Measurements from ENCODE around the gene PLP2. TPM values are rescaled to one million over a fixed set of nuclear protein-coding genes. Genes with fewer than 3 reads are reported as not detected.

Gene PLP2
- polyA plus RNA-seq, 2 of the 4 experiments (the other 2 are of a cell fraction) = 164 to 209 TPM

DNA sequence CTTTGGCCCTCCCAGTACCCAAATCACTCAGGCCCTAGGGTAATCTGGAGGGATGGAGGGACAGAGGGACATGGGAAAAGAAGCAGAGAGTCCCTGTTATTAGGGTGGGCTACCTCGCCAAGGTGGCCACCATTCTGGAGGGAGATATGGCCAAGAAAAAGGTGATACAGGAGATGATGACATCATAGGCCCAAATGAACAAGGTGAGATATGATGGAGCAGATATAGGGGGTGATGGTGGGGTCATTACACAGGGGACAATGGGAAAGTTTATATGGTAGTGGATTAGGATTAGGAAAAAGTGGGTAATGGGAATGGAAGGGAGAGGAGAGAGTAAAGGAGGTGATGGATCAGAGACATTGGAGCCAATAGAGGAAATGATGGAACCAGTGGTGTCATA, 41.2 kb downstream of the PLP2 start:
- POLR2A ChIA-PET = no interaction called here
- H3K4me3 ChIP-seq = no peak overlapping the region
- H3K4me2 ChIP-seq = no peak overlapping the region
- no peak overlapping the region for H3K27ac ChIP-seq
- no peak for DNase-seq (ENCODE audit: low read depth in 1 of 2, low spot score in 1 of 2)
- CTCF ChIA-PET = no interaction called here
- WGBS (ENCODE audit: missing lambda C conversion rate) = 0% methylated on average over 1 of the region's 1 CpG
- FAIRE-seq = no peak
- no peaks in the 10 kb centered on the region for H3K9me3 ChIP-seq
- H3K4me1 ChIP-seq = no peaks in the 10 kb centered on the region
- TF ChIP-seq EP300 (IDR thresholded peaks at IDR 0.05) (no peak), RNF2 (IDR thresholded peaks at IDR 0.05; ENCODE audit: borderline replicate concordance, low read depth) (no peak), EHF (CRISPR knock-in tag; IDR thresholded peaks at IDR 0.05) (no peak), HDAC2 (IDR thresholded peaks at IDR 0.05) (no peak), RFX5 (IDR thresholded peaks at IDR 0.05) (no peak), ESRRA (IDR thresholded peaks at IDR 0.05; ENCODE audit: borderline replicate concordance, low read length) (no peak), REST (IDR thresholded peaks at IDR 0.05) (no peak), E2F6 (IDR thresholded peaks at IDR 0.05; ENCODE audit: borderline replicate concordance, low read depth) (no peak), ZSCAN20 (CRISPR knock-in tag; IDR thresholded peaks at IDR 0.05) (no peak), SREBF2 (IDR thresholded peaks at IDR 0.05) (no peak), FOSB (CRISPR knock-in tag; IDR thresholded peaks at IDR 0.05) (no peak), NPAS2 (CRISPR knock-in tag; IDR thresholded peaks at IDR 0.05; ENCODE audit: borderline replicate concordance) (no peak), HMGXB4 (CRISPR knock-in tag; IDR thresholded peaks at IDR 0.05; ENCODE audit: borderline replicate concordance) (no peak), HOXB13 (CRISPR knock-in tag; IDR thresholded peaks at IDR 0.05; ENCODE audit: low read depth) (no peak)
- TF ChIP-seq, protein P1, sequence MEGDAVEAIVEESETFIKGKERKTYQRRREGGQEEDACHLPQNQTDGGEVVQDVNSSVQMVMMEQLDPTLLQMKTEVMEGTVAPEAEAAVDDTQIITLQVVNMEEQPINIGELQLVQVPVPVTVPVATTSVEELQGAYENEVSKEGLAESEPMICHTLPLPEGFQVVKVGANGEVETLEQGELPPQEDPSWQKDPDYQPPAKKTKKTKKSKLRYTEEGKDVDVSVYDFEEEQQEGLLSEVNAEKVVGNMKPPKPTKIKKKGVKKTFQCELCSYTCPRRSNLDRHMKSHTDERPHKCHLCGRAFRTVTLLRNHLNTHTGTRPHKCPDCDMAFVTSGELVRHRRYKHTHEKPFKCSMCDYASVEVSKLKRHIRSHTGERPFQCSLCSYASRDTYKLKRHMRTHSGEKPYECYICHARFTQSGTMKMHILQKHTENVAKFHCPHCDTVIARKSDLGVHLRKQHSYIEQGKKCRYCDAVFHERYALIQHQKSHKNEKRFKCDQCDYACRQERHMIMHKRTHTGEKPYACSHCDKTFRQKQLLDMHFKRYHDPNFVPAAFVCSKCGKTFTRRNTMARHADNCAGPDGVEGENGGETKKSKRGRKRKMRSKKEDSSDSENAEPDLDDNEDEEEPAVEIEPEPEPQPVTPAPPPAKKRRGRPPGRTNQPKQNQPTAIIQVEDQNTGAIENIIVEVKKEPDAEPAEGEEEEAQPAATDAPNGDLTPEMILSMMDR (IDR thresholded peaks at IDR 0.05) = no peak
- TF ChIP-seq, protein P2, sequence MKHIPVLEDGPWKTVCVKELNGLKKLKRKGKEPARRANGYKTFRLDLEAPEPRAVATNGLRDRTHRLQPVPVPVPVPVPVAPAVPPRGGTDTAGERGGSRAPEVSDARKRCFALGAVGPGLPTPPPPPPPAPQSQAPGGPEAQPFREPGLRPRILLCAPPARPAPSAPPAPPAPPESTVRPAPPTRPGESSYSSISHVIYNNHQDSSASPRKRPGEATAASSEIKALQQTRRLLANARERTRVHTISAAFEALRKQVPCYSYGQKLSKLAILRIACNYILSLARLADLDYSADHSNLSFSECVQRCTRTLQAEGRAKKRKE (CRISPR knock-in tag; IDR thresholded peaks at IDR 0.05; ENCODE audit: low read depth) = no peak
- no peak for ATAC-seq

DNA sequence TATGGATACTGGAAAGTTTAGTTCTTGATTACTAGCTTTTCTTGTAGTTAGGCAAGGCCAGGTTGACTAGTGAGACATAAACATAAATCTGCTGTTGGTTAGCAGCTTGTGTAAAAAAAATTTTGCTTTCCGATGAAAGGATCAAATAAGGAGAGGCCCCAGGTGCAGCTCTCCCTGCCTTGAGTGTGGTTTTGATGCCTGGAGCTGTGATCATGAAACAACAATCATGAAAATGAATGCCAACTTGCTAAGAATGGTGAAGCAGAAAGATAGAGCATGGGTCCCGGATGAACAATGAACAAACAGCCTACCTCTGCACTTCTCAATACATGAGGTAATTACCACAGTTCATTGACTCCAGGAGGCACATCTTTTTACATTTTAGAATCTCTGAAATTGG, 42.7 kb downstream of the PLP2 start:
- WGBS (ENCODE audit: missing lambda C conversion rate) = 41% methylated on average over 2 of the region's 2 CpGs
- no peak overlapping the region for H3K4me3 ChIP-seq
- H3K4me1 ChIP-seq = no peaks in the 10 kb centered on the region
- ChIA-PET CTCF (no interaction called here), POLR2A (no interaction called here)
- peak; percentile 61 for FAIRE-seq
- H3K4me2 ChIP-seq = no peak overlapping the region
- no peak for TF ChIP-seq HEYL (CRISPR knock-in tag; IDR thresholded peaks at IDR 0.05)
- TF ChIP-seq EHF (CRISPR knock-in tag; IDR thresholded peaks at IDR 0.05) = no peak
- TF ChIP-seq POLR2A (IDR thresholded peaks at IDR 0.05; ENCODE audit: low read length) = no peak
- TF ChIP-seq FOXS1 (CRISPR knock-in tag; IDR thresholded peaks at IDR 0.05) = no peak
- no peak for TF ChIP-seq PHF8 (IDR thresholded peaks at IDR 0.05; ENCODE audit: borderline replicate concordance, low read depth)
- TF ChIP-seq MAZ (IDR thresholded peaks at IDR 0.05; ENCODE audit: borderline replicate concordance, low read depth, low read length) = no peak
- TF ChIP-seq USF2 (IDR thresholded peaks at IDR 0.05) = no peak
- TF ChIP-seq EP300 (IDR thresholded peaks at IDR 0.05) = no peak
- no peak for TF ChIP-seq ZC3H11A (IDR thresholded peaks at IDR 0.05)
- TF ChIP-seq RARB (CRISPR knock-in tag; IDR thresholded peaks at IDR 0.05) = no peak
- no peak for TF ChIP-seq CHD2 (IDR thresholded peaks at IDR 0.05; ENCODE audit: low read length, partially characterized antibody)
- TF ChIP-seq HOXA7 (CRISPR knock-in tag; IDR thresholded peaks at IDR 0.05) = no peak
- TF ChIP-seq POLR2AphosphoS2 (conservative IDR thresholded peaks at IDR 0.05; ENCODE audit: low read length) = no peak
- TF ChIP-seq HOXB13 (CRISPR knock-in tag; IDR thresholded peaks at IDR 0.05; ENCODE audit: low read depth) = no peak
- no peak for TF ChIP-seq RCOR1 (IDR thresholded peaks at IDR 0.05; ENCODE audit: low read depth, low read length)
- no peak for DNase-seq (ENCODE audit: low read depth in 1 of 2, low spot score in 1 of 2)
- ATAC-seq = no peak
- H3K9me3 ChIP-seq = no peaks in the 10 kb centered on the region
- no peak overlapping the region for H3K27ac ChIP-seq
